Ishikawa (cell line): ENCODE measurements around the gene ARMH4.

ENCODE experiments used
- CEBPB ChIP-seq: IDR thresholded peaks from 2 replicates; pipeline ENCODE4 v1.6.1; 2012
- CREB1 ChIP-seq: IDR thresholded peaks from 2 replicates; pipeline ENCODE4 v1.6.1; 2012; ENCODE audit warnings: low read depth
- EGR1 ChIP-seq: IDR thresholded peaks from 2 replicates; pipeline ENCODE4 v1.6.1; 2012
- EP300 ChIP-seq: IDR thresholded peaks from 2 replicates; pipeline ENCODE4 v1.6.1; 2012; ENCODE audit warnings: borderline replicate concordance
- FOXM1 ChIP-seq: IDR thresholded peaks from 2 replicates; pipeline ENCODE4 v1.6.1; 2012; ENCODE audit warnings: low read depth, borderline replicate concordance
- NFIC ChIP-seq: IDR thresholded peaks from 2 replicates; pipeline ENCODE4 v1.6.1; 2012
- RAD21 ChIP-seq: IDR thresholded peaks from 2 replicates; pipeline ENCODE4 v1.6.1; 2012; ENCODE audit warnings: low read depth
- REST ChIP-seq: IDR thresholded peaks from 2 replicates; pipeline ENCODE4 v1.6.1; 2012; ENCODE audit warnings: low read depth, mild to moderate bottlenecking
- TAF1 ChIP-seq: IDR thresholded peaks from 2 replicates; pipeline ENCODE4 v1.6.1; 2012; ENCODE audit warnings: low read depth, mild to moderate bottlenecking
- TCF12 ChIP-seq: IDR thresholded peaks from 2 replicates; pipeline ENCODE4 v1.6.1; 2012; ENCODE audit warnings: low read depth
- TEAD4 ChIP-seq: IDR thresholded peaks from 2 replicates; pipeline ENCODE4 v1.6.1; 2012
- YY1 ChIP-seq: IDR thresholded peaks from 2 replicates; pipeline ENCODE4 v1.6.1; 2012; ENCODE audit warnings: low read depth
- ZBTB7A ChIP-seq: IDR thresholded peaks from 2 replicates; pipeline ENCODE4 v1.6.1; 2012; ENCODE audit warnings: low read depth
- TF ChIP-seq, protein P1 (sequence below): IDR thresholded peaks from 2 replicates; pipeline ENCODE4 v1.6.1; 2012
- TF ChIP-seq, protein P2 (sequence below): IDR thresholded peaks from 2 replicates; pipeline ENCODE4 v1.6.1; 2012

The ARMH4 gene

DNA sequence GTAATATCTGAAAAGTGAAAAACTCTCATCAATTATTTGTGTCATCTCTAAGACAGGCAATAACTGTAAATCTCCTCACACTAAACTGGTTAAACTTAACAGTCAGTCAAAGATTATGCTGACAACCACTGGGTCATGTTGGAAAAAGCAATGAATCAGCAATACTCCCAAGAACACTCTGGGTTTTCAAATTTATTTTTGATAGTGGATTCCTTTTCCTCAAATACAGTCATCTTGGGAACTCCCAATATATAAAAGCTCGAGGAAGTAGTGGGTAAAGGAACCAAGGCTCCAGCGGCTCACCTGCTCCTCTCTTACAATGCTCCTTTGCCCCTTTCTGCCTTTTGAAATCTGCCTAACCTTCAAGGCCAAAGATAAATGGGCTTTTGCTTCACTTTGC lies 70.0 kb downstream of the ARMH4 start:
- TF ChIP-seq YY1, result no peak
- TF ChIP-seq, protein P1, sequence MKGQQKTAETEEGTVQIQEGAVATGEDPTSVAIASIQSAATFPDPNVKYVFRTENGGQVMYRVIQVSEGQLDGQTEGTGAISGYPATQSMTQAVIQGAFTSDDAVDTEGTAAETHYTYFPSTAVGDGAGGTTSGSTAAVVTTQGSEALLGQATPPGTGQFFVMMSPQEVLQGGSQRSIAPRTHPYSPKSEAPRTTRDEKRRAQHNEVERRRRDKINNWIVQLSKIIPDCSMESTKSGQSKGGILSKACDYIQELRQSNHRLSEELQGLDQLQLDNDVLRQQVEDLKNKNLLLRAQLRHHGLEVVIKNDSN, result no peak
- TF ChIP-seq ZBTB7A, result no peak
- TF ChIP-seq, protein P2, sequence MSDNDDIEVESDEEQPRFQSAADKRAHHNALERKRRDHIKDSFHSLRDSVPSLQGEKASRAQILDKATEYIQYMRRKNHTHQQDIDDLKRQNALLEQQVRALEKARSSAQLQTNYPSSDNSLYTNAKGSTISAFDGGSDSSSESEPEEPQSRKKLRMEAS, result no peak
- TF ChIP-seq EP300, result no peak
- no peak for TF ChIP-seq EGR1
- no peak for TF ChIP-seq TCF12
- no peak for TF ChIP-seq REST
- TF ChIP-seq CEBPB, result no peak
- no peak for TF ChIP-seq NFIC
- no peak for TF ChIP-seq TEAD4
- no peak for TF ChIP-seq FOXM1
- no peak for TF ChIP-seq CREB1
- no peak for TF ChIP-seq TAF1
- TF ChIP-seq RAD21, result no peak

DNA sequence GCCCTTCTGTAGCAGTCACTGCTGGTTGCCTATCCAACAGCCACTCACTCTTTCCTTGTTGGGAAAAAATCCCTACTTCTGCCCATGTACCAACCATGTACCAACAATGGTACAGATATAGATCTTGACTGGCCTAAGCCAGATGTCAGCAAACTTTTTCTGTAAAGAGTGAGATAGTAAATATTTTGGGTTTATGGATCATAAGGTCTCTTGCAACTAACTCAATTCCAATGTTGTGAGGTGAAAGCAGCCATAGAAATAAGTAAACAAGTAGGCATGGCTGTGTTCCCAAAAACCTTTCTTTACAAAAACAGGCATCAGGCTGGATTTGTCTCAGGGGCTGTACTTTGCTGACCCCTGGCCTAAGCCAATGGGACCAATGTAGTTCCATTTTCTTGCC lies 73.5 kb downstream of the ARMH4 start:
- TF ChIP-seq FOXM1 (no peak), TAF1 (no peak)
- TF ChIP-seq, protein P2, result no peak
- TF ChIP-seq, protein P1, result no peak

- TF ChIP-seq EGR1 (no peak), TAF1 (no peak), YY1 (no peak), NFIC (no peak), EP300 (no peak), CREB1 (no peak), CEBPB (no peak), ZBTB7A (no peak), RAD21 (no peak)
- TF ChIP-seq, protein P1, result no peak
Observed at GRCh38 chr14:58078068-58078467, 73.9 kb downstream of the ARMH4 start.

DNA sequence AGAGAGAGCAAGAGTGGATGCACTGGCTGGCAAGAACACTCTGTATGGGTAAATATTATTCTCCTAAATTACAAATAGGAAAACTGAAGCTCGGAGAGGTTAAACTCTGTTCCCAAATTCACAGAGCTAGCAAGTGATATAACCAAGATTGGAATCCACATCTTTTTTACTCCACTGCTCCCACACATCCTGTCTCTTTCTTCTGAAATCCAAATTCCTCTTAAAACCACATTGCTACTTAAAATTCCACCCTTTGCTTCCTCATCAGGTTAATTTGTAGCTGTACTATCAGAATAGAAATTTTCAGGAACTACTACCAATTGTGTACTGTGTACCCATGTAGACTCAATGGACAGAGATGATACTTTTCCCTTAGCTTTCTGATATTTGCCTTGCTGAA lies 74.4 kb downstream of the ARMH4 start:
- TF ChIP-seq FOXM1 (no peak), CEBPB (no peak), REST (no peak), EGR1 (no peak), YY1 (no peak), RAD21 (no peak), CREB1 (no peak), TEAD4 (no peak), NFIC (no peak), ZBTB7A (no peak), TAF1 (no peak), EP300 (no peak), TCF12 (no peak)
- TF ChIP-seq, protein P1, result no peak
- TF ChIP-seq, protein P2, result no peak

- no peak for TF ChIP-seq TCF12
- no peak for TF ChIP-seq EGR1
- TF ChIP-seq YY1, result no peak
- no peak for TF ChIP-seq EP300
- TF ChIP-seq TAF1, result no peak
- TF ChIP-seq NFIC, result no peak
- no peak for TF ChIP-seq RAD21
- TF ChIP-seq REST, result no peak
- TF ChIP-seq CEBPB, result no peak
- TF ChIP-seq, protein P1, result no peak
Observed at GRCh38 chr14:58073516-58073915, 78.5 kb downstream of the ARMH4 start.
